A549 (cell line): ENCODE results near the gene LLCFC1. TPM values are rescaled to one million over a fixed set of nuclear protein-coding genes. Genes with fewer than 3 reads are reported as not detected.
A peak's percentile ranks its signal among the peaks of the same experiment; 100 is the strongest.

ENCODE experiments used
- ATAC-seq, 2 experiments: fragments of 200-7000 bp in 1 of 2; fragments of >200 bp in 1 of 2; cut with Nextera tagmentation in 1 of 2; cut with Tn5 transposase in 1 of 2; 3 replicates each; pipeline versions ENCODE4 v1.8.0 to v1.9.1; 2018 to 2020; ENCODE audit warnings: mild to moderate bottlenecking in 1 of 2, moderate library complexity in 1 of 2
- CTCF ChIA-PET: fragments of 300-600 bp; sonication (Branson Sonifier 250); formaldehyde crosslinking; extraction: SDS; loops from one replicate; lab custom pipeline; 2021; ENCODE audit warnings: antibody characterized with exemption, inconsistent platforms; lab: Yijun Ruan, JAX
- POLR2A ChIA-PET: fragments of 350-600 bp; formaldehyde crosslinking; extraction: SDS; loops from one replicate; lab custom pipeline; 2021; ENCODE audit warnings: antibody characterized with exemption, inconsistent platforms; lab: Yijun Ruan, JAX
- DNase-seq, 2 experiments: peaks; one replicate each; pipeline versions ENCODE4 v3.0.0 to v3.0.0-alpha.2; 2011 to 2016; ENCODE audit warnings: low read depth in 1 of 2, low spot score in 1 of 2
- FAIRE-seq: peaks from 2 replicates; lab custom pipeline; 2011; peaks lifted over from hg19 to GRCh38; lab: Jason Lieb, UNC
- H3K27ac ChIP-seq, 2 experiments: fragments of >200 bp; sonication (Bioruptor Twin); formaldehyde crosslinking; 3 replicates each; pipeline ENCODE4 v1.5.1; 2016 to 2017
- H3K4me1 ChIP-seq: fragments of >200 bp; sonication (Bioruptor Twin); formaldehyde crosslinking; 3 replicates; pipeline ENCODE4 v1.6.1; 2016
- H3K4me2 ChIP-seq: fragments of >200 bp; sonication (Bioruptor Twin); formaldehyde crosslinking; 3 replicates; pipeline ENCODE4 v1.6.1; 2016
- H3K4me3 ChIP-seq: fragments of >200 bp; sonication (Bioruptor Twin); formaldehyde crosslinking; 3 replicates; pipeline ENCODE4 v1.5.1; 2016
- H3K9me3 ChIP-seq: fragments of >200 bp; sonication (Bioruptor Twin); formaldehyde crosslinking; 3 replicates; pipeline ENCODE4 v1.6.1; 2016
- CBX2 ChIP-seq: fragments of 200-600 bp; sonication (generic); IDR thresholded peaks from 2 replicates; pipeline ENCODE4 v1.6.1; 2016; ENCODE audit warnings: low read depth, mild to moderate bottlenecking, borderline replicate concordance
- CHD2 ChIP-seq: fragments of 150-350 bp; IDR thresholded peaks from 2 replicates; pipeline ENCODE4 v1.6.1; 2014; ENCODE audit warnings: low read length; ENCODE audit not compliant: partially characterized antibody
- CHD4 ChIP-seq: fragments of 200-600 bp; sonication (generic); IDR thresholded peaks from 2 replicates; pipeline ENCODE4 v1.6.1; 2016; ENCODE audit warnings: antibody characterized with exemption, mild to moderate bottlenecking, borderline replicate concordance
- E2F6 ChIP-seq: IDR thresholded peaks from 2 replicates; pipeline ENCODE4 v1.6.1; 2012; ENCODE audit warnings: low read depth, borderline replicate concordance
- EHF ChIP-seq: fragments of 250-450 bp; sonication (Bioruptor Pico); IDR thresholded peaks from 2 replicates; pipeline ENCODE4 v1.5.0; 2020; ENCODE audit warnings: mild to moderate bottlenecking
- ELK1 ChIP-seq: fragments of 150-350 bp; IDR thresholded peaks from 2 replicates; pipeline ENCODE4 v1.6.1; 2014; ENCODE audit warnings: low read depth, mild to moderate bottlenecking, low read length
- FOSB ChIP-seq: fragments of 250-450 bp; sonication (Bioruptor Pico); IDR thresholded peaks from 2 replicates; pipeline ENCODE4 v1.5.0; 2020; ENCODE audit warnings: mild to moderate bottlenecking, moderate library complexity
- FOXS1 ChIP-seq: fragments of 250-450 bp; sonication (Bioruptor Pico); IDR thresholded peaks from 2 replicates; pipeline ENCODE4 v1.5.0; 2020; ENCODE audit warnings: mild to moderate bottlenecking, moderate library complexity
- HDAC2 ChIP-seq: fragments of 200-600 bp; sonication (generic); IDR thresholded peaks from 2 replicates; pipeline ENCODE4 v1.6.1; 2016
- HOXB13 ChIP-seq: fragments of 250-450 bp; sonication (Bioruptor Pico); IDR thresholded peaks from 2 replicates; pipeline ENCODE4 v1.5.0; 2020; ENCODE audit warnings: low read depth, mild to moderate bottlenecking, moderate library complexity
- KDM1A ChIP-seq: fragments of 200-600 bp; sonication (generic); IDR thresholded peaks from 2 replicates; pipeline ENCODE4 v1.6.1; 2016; ENCODE audit warnings: low read depth, mild to moderate bottlenecking
- KDM5A ChIP-seq: fragments of 200-600 bp; sonication (generic); IDR thresholded peaks from 2 replicates; pipeline ENCODE4 v1.6.1; 2016; ENCODE audit warnings: antibody characterized with exemption, mild to moderate bottlenecking
- MAZ ChIP-seq: fragments of 150-350 bp; IDR thresholded peaks from 2 replicates; pipeline ENCODE4 v1.6.1; 2014; ENCODE audit warnings: antibody characterized with exemption, low read depth, low read length, borderline replicate concordance
- MYC ChIP-seq: IDR thresholded peaks from 2 replicates; pipeline ENCODE4 v1.6.1; 2012; ENCODE audit warnings: mild to moderate bottlenecking, inconsistent platforms, low read length, improper control_type of control experiment, borderline replicate concordance
- NPAS2 ChIP-seq: fragments of 250-450 bp; sonication (Bioruptor Pico); IDR thresholded peaks from 2 replicates; pipeline ENCODE4 v1.8.0; 2022; ENCODE audit warnings: mild to moderate bottlenecking, moderate library complexity, borderline replicate concordance
- PHF8 ChIP-seq: fragments of 200-600 bp; sonication (generic); IDR thresholded peaks from 2 replicates; pipeline ENCODE4 v1.6.1; 2016; ENCODE audit warnings: low read depth, mild to moderate bottlenecking, antibody characterized with exemption, moderate library complexity, borderline replicate concordance
- POLR2AphosphoS2 ChIP-seq: conservative IDR thresholded peaks from 2 replicates; pipeline ENCODE4 v1.6.1; 2012; ENCODE audit warnings: low read length, improper control_type of control experiment, inconsistent platforms
- RCOR1 ChIP-seq: fragments of 150-350 bp; IDR thresholded peaks from 2 replicates; pipeline ENCODE4 v1.6.1; 2014; ENCODE audit warnings: antibody characterized with exemption, low read length, low read depth
- REST ChIP-seq: fragments of 200-600 bp; sonication (generic); IDR thresholded peaks from 2 replicates; pipeline ENCODE4 v1.6.1; 2016; ENCODE audit warnings: antibody characterized with exemption, mild to moderate bottlenecking, moderate library complexity
- RNF2 ChIP-seq: fragments of 200-600 bp; sonication (generic); IDR thresholded peaks from 2 replicates; pipeline ENCODE4 v1.6.1; 2016; ENCODE audit warnings: low read depth, mild to moderate bottlenecking, antibody characterized with exemption, moderate library complexity, borderline replicate concordance
- SMC3 ChIP-seq: fragments of >200 bp; sonication (Bioruptor Twin); formaldehyde crosslinking; IDR thresholded peaks from 3 replicates; pipeline ENCODE4 v1.6.1; 2018; ENCODE audit warnings: inconsistent platforms
- TFCP2L1 ChIP-seq: fragments of 250-450 bp; sonication (Bioruptor Pico); IDR thresholded peaks from 2 replicates; pipeline ENCODE4 v1.5.0; 2021; ENCODE audit warnings: mild to moderate bottlenecking
- TP53 ChIP-seq: fragments of 250-450 bp; sonication (Bioruptor Pico); IDR thresholded peaks from 2 replicates; pipeline ENCODE4 v1.5.0; 2021; ENCODE audit warnings: mild to moderate bottlenecking, moderate library complexity
- ZNF302 ChIP-seq: fragments of 250-450 bp; sonication (Bioruptor Pico); IDR thresholded peaks from 2 replicates; pipeline ENCODE4 v1.9.0; 2021; ENCODE audit warnings: inconsistent platforms, mild to moderate bottlenecking, moderate library complexity
- WGBS: methylation state at CpG from one replicate; pipeline ENCODE4 v1.1.6; 2017; ENCODE audit errors: missing lambda C conversion rate; 5-methylcytosine and 5-hydroxymethylcytosine counted together
- polyA plus RNA-seq, 4 experiments: library from polyadenylated mRNA; depleted of rRNA in 3 of 4; stranded (reverse); fragments of >200 nt; fragmentation: RNase III in 1 of 4; extraction: RNeasy Plus Mini Kit Qiagen cat#74134 plus additional on column Dnase treatment in 1 of 4; gene quantifications; 2 replicates in 3 of 4; 3 replicates in 1 of 4; pipeline ENCODE4 v1.2.3, GENCODE V29; 2011 to 2017

LLCFC1 gene
- polyA plus RNA-seq, 2 of the 4 experiments (the other 2 are of a cell fraction), result not detected

GRCh38 chr7:142930126-142930730, 9.1 kb upstream of the LLCFC1 start:
- no peak overlapping the region for H3K4me3 ChIP-seq
- WGBS, result 1% methylated on average over 11 of the region's 11 CpGs
- H3K4me1 ChIP-seq, result no peaks in the 10 kb centered on the region
- no peak for FAIRE-seq
- H3K9me3 ChIP-seq, result no peaks in the 10 kb centered on the region
- no peak for DNase-seq
- no peak overlapping the region for H3K27ac ChIP-seq
- POLR2A ChIA-PET, result no interaction called here
- no peak overlapping the region for H3K4me2 ChIP-seq
- no peak for ATAC-seq
- CTCF ChIA-PET, result no interaction called here
- no peak for TF ChIP-seq TFCP2L1 (CRISPR knock-in tag)
- no peak for TF ChIP-seq MYC
- no peak for TF ChIP-seq MAZ
- TF ChIP-seq RCOR1, result no peak
- TF ChIP-seq EHF (CRISPR knock-in tag), result no peak
- no peak for TF ChIP-seq FOSB (CRISPR knock-in tag)
- no peak for TF ChIP-seq POLR2AphosphoS2
- no peak for TF ChIP-seq E2F6
- no peak for TF ChIP-seq KDM1A
- no peak for TF ChIP-seq ELK1

- DNase-seq (no peak), FAIRE-seq (no peak), ATAC-seq (peak in 1 of 2 experiments; percentile 48; a peak in 2 of 6 replicates)
- Histone ChIP-seq H3K27ac (no peak overlapping the region), H3K9me3 (no peaks in the 10 kb centered on the region), H3K4me3 (no peak overlapping the region), H3K4me2 (no peak overlapping the region), H3K4me1 (no peaks in the 10 kb centered on the region)
- ChIA-PET CTCF (interaction anchor here (1.1 kb wide), 1 partner anchor 66 kb away, joined by 3 read pairs; no protein-coding TSS in a partner anchor), POLR2A (no interaction called here)
- 23% methylated on average over 5 of the region's 5 CpGs for WGBS
- no peak for TF ChIP-seq TP53 (CRISPR knock-in tag)
- no peak for TF ChIP-seq CBX2
Observed at GRCh38 chr7:142932386-142933091, 6.7 kb upstream of the LLCFC1 start.

- Histone ChIP-seq H3K4me2 (no peak overlapping the region), H3K4me3 (no peak overlapping the region), H3K27ac (no peak overlapping the region), H3K4me1 (no peaks in the 10 kb centered on the region), H3K9me3 (no peaks in the 10 kb centered on the region)
- FAIRE-seq (no peak), DNase-seq (no peak), ATAC-seq (no peak)
- TF ChIP-seq ZNF302 (CRISPR knock-in tag) (no peak), SMC3 (no peak), RNF2 (no peak)
- POLR2A ChIA-PET, result no interaction called here
- WGBS, result 38% methylated on average over 7 of the region's 7 CpGs
- CTCF ChIA-PET, result interaction anchor here (1.0 to 1.1 kb wide), 2 partner anchors 31 to 67 kb away, joined by 3 read pairs; no protein-coding TSS in a partner anchor
Observed at GRCh38 chr7:142933092-142933475, 6.2 kb upstream of the LLCFC1 start.

- H3K4me3 ChIP-seq, result no peak within 1 kb of the TSS
- 26% methylated on average over 4 of the region's 4 CpGs for WGBS
- DNase-seq (no peak), ATAC-seq (no peak; a peak in 1 of 6 replicates), FAIRE-seq (no peak)
- no peak within 1 kb of the TSS for H3K27ac ChIP-seq
- H3K4me1 ChIP-seq, result no peaks in the 10 kb centered on the region
- no peaks in the 10 kb centered on the region for H3K9me3 ChIP-seq
- ChIA-PET CTCF (interaction anchor here (1.0 to 1.1 kb wide), 2 partner anchors 32 to 67 kb away, joined by 3 read pairs; no protein-coding TSS in a partner anchor), POLR2A (no interaction called here)
- no peak within 1 kb of the TSS for H3K4me2 ChIP-seq
- no peak for TF ChIP-seq HDAC2
- TF ChIP-seq REST, result no peak
- TF ChIP-seq KDM5A, result no peak
- no peak for TF ChIP-seq CHD2
- TF ChIP-seq PHF8, result no peak
- TF ChIP-seq FOXS1, result no peak
- no peak for TF ChIP-seq RCOR1
- TF ChIP-seq CHD4, result no peak
- TF ChIP-seq HOXB13, result no peak
- TF ChIP-seq NPAS2 (CRISPR knock-in tag), result no peak
- TF ChIP-seq RNF2, result no peak
- no peak for TF ChIP-seq MYC
Observed at GRCh38 chr7:142933624-142934023, 5.7 kb upstream of the LLCFC1 start, which contains the start of gene TRPV5. TSS of gene TRPV5 (minus strand) at chr7:142933746. CDS start at chr7:142933459, 287 bp downstream.
